SU-DHL-6 (cell line): Measurements from ENCODE around the gene QTRT2.

Source experiments
- EZH2phosphoT487 ChIP-seq: fragments of 200-600 bp; sonication (generic), shearing (Covaris generic); conservative IDR thresholded peaks from 2 replicates; pipeline ENCODE4 v1.6.1; 2018; ENCODE audit warnings: mild to moderate bottlenecking, antibody characterized with exemption, low read length, moderate library complexity, mixed read lengths
- TF ChIP-seq, protein P1 (sequence below): fragments of 200-600 bp; sonication (generic); IDR thresholded peaks from one replicate; pipeline ENCODE4 v1.5.1; 2017; ENCODE audit warnings: antibody characterized with exemption, mild to moderate bottlenecking, low read length, moderate library complexity; ENCODE audit not compliant: insufficient read depth, poor library complexity, severe bottlenecking

GRCh38 chr3:114101101-114101500 lies 44.6 kb downstream of the QTRT2 start:
- TF ChIP-seq, protein P1, sequence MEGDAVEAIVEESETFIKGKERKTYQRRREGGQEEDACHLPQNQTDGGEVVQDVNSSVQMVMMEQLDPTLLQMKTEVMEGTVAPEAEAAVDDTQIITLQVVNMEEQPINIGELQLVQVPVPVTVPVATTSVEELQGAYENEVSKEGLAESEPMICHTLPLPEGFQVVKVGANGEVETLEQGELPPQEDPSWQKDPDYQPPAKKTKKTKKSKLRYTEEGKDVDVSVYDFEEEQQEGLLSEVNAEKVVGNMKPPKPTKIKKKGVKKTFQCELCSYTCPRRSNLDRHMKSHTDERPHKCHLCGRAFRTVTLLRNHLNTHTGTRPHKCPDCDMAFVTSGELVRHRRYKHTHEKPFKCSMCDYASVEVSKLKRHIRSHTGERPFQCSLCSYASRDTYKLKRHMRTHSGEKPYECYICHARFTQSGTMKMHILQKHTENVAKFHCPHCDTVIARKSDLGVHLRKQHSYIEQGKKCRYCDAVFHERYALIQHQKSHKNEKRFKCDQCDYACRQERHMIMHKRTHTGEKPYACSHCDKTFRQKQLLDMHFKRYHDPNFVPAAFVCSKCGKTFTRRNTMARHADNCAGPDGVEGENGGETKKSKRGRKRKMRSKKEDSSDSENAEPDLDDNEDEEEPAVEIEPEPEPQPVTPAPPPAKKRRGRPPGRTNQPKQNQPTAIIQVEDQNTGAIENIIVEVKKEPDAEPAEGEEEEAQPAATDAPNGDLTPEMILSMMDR: no peak
- TF ChIP-seq EZH2phosphoT487: no peak
